Stomach (tissue), 9 donors: ENCODE measurements around the gene GPR183. TPM values are rescaled to one million over a fixed set of nuclear protein-coding genes. Genes with fewer than 3 reads are reported as not detected.

ENCODE experiments used
- DNase-seq, 2 donors: peaks; one replicate each; pipeline versions ENCODE4 v3.0.0 to v3.0.0-alpha.2; 2013 to 2019
- H3K27ac ChIP-seq, 5 donors: fragments of 200-600 bp in 4 of 5; sonication (generic) in 4 of 5; one replicate each; pipeline ENCODE4 v1.5.1; 2013 to 2019; ENCODE audit warnings: mild to moderate bottlenecking in 1 of 5, moderate library complexity in 1 of 5
- H3K27me3 ChIP-seq, 3 donors: fragments of 200-600 bp; sonication (generic); one replicate each; pipeline ENCODE4 v1.5.1; 2017 to 2019; ENCODE audit warnings: mixed run types in 1 of 3
- H3K36me3 ChIP-seq, 4 donors: fragments of 200-600 bp; sonication (generic); 1 replicate in 3 of 4; 2 replicates in 1 of 4; pipeline ENCODE4 v1.5.1; 2016 to 2019
- H3K4me1 ChIP-seq, 4 donors: fragments of 200-600 bp; sonication (generic); one replicate each; pipeline ENCODE4 v1.5.1; 2016 to 2019
- H3K4me3 ChIP-seq, 4 donors: fragments of 200-600 bp; sonication (generic) in 3 of 4; one replicate each; pipeline ENCODE4 v1.5.1; 2016 to 2019; ENCODE audit warnings: mild to moderate bottlenecking in 1 of 4
- H3K9me3 ChIP-seq, 4 donors: fragments of 200-600 bp; sonication (generic); one replicate each; pipeline ENCODE4 v1.5.1; 2016 to 2019
- CTCF ChIP-seq, 7 experiments: fragments of 450-650 bp in 4 of 7; fragments of 200-600 bp in 3 of 7; sonication (generic) in 3 of 7; IDR thresholded peaks; one replicate each; pipeline ENCODE4 v1.5.1; 2016 to 2019; ENCODE audit warnings: antibody characterized with exemption in 7 of 7, control low read depth in 2 of 7, mild to moderate bottlenecking in 1 of 7
- EP300 ChIP-seq: sonication (generic); formaldehyde crosslinking; IDR thresholded peaks from one replicate; pipeline ENCODE4 v1.6.1; 2017; ENCODE audit warnings: antibody characterized with exemption
- POLR2A ChIP-seq, 4 donors: fragments of 450-650 bp; IDR thresholded peaks; one replicate each; pipeline ENCODE4 v1.6.1; 2016; ENCODE audit warnings: antibody characterized with exemption in 4 of 4, control low read depth in 2 of 4, mild to moderate bottlenecking in 1 of 4, moderate library complexity in 1 of 4
- POLR2AphosphoS5 ChIP-seq, 3 donors: sonication (generic); formaldehyde crosslinking; IDR thresholded peaks; one replicate each; pipeline ENCODE4 v1.6.1; 2016; ENCODE audit warnings: antibody characterized with exemption in 3 of 3
- WGBS, 5 donors: extraction: QIAGEN DNeasy Blood & Tissue Kit in 3 of 5; methylation state at CpG; one replicate each; pipeline versions ENCODE4 v1.1.5 to v1.1.7; 2013 to 2018; 5-methylcytosine and 5-hydroxymethylcytosine counted together
- intact Hi-C: fragments of 100-400 bp; cut with DNase I; formaldehyde crosslinking; loops from one replicate; pipeline ENCODE4 v1.15.1; 2023; ENCODE audit warnings: low total_unique reads
- polyA plus RNA-seq, 3 donors: library from polyadenylated mRNA; stranded (reverse); fragments of 200-250 nt; gene quantifications; one replicate each; pipeline ENCODE4 v1.2.3, GENCODE V29; 2013
- total RNA-seq, 5 donors: library from RNA; depleted of rRNA; stranded (reverse); fragments of >200 nt; gene quantifications; one replicate each; pipeline versions ENCODE4 v1.1.0 to v1.2.3, GENCODE V29; 2014 to 2016
- donor health status: healthy with polysubstance abuse.
- donor health status: Bipolar disorder and iron deficiency.
- donor health status: healthy.

Gene GPR183
- total and polyA plus RNA-seq, 8 donors, result 0.58 to 24.4 (median 9.6) TPM

- Histone ChIP-seq H3K4me3 (no peak overlapping the region), H3K27ac (no peak overlapping the region), H3K27me3 (no peaks in the 10 kb centered on the region), H3K9me3 (no peaks in the 10 kb centered on the region), H3K4me1 (peaks cover 0 to 36% (median 6%) of the 10 kb centered on the region in 4 donors), H3K36me3 (peaks cover 0 to 26% (median 18%) of the 10 kb centered on the region in 4 donors)
- no peak for TF ChIP-seq POLR2A (IDR thresholded peaks at IDR 0.05)
- no peak for TF ChIP-seq CTCF (IDR thresholded peaks at IDR 0.05)
- TF ChIP-seq POLR2AphosphoS5 (IDR thresholded peaks at IDR 0.05), result no peak
- TF ChIP-seq EP300, result no peak
- DNase-seq, result no peak
- 98 to 100% (median 100%) methylated on average over 2 of the region's 2 CpGs for WGBS, 5 donors
- intact Hi-C loops, result no loop called here
Measured at GRCh38 chr13:99316224-99316623, 9.0 kb upstream of the GPR183 start.

DNA sequence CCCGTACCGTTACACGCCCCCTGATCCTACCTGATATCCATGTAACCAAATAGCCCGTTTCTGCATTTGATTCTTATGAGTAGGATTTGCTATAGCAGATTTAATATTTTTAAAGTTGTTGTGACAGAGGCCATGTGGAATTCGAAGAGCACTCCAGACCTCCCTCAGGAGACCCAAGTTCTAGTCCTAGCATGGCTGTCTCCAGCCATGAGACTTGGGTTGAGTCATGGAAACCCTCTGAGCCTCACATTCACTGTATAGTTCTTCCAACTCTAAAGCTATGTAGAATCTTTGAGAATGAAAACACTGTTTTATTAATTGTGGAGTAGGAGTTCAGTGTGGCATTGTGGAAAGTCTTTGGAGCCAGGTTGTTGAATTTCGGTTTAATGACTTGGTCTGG lies 8.0 kb upstream of the GPR183 start:
- no peak for DNase-seq
- 74 to 90% (median 86%) methylated on average over 6 of the region's 6 CpGs for WGBS, 5 donors
- TF ChIP-seq CTCF (IDR thresholded peaks at IDR 0.05) (no peak), EP300 (no peak)
- peak overlapping the region in 4 of 5 donors; percentile 19 to 47 (median 41) for H3K27ac ChIP-seq
- no peaks in the 10 kb centered on the region for H3K27me3 ChIP-seq
- H3K4me1 ChIP-seq, result peaks cover 0 to 33% (median 4%) of the 10 kb centered on the region in 4 donors
- no peaks in the 10 kb centered on the region for H3K9me3 ChIP-seq
- intact Hi-C loops, result no loop called here
- peaks cover 0 to 26% (median 18%) of the 10 kb centered on the region in 4 donors for H3K36me3 ChIP-seq
- H3K4me3 ChIP-seq, result no peak overlapping the region

DNA sequence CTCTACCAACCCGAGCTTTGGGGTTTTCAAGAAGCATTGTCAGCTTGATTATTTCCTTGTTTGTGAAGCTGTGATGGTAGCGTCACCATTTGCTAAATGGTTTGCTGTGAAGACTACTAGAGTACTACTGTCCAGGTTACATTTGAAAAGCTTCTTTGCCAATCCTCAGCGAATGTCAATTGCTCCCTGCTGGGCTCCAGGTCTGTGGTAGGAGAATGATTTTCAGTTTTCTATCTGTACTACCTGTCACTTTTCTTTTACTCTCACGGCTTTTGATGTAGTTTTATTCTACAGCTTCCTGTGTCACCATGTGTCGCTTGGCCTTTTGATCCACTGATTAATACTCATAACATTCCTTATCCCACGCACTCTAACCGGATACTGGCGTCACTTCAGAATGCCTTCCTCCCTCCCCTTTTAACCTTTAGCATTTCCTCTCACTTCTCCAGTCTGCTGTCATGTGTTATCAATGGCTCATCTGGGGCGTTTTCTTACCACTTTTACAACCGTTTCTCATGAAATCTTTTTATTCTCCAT lies 7.5 kb upstream of the GPR183 start:
- H3K27me3 ChIP-seq, result no peaks in the 10 kb centered on the region
- 67 to 81% (median 76%) methylated on average over 10 of the region's 10 CpGs for WGBS, 5 donors
- H3K36me3 ChIP-seq, result peaks cover 0 to 24% (median 18%) of the 10 kb centered on the region in 4 donors
- H3K9me3 ChIP-seq, result no peaks in the 10 kb centered on the region
- peak in 1 of 2 donors; percentile 69 for DNase-seq
- peaks cover 0 to 33% (median 6%) of the 10 kb centered on the region in 4 donors for H3K4me1 ChIP-seq
- intact Hi-C loops, result no loop called here
- H3K27ac ChIP-seq, result peak overlapping the region in 4 of 5 donors; percentile 19 to 47 (median 41)
- TF ChIP-seq POLR2A (IDR thresholded peaks at IDR 0.05) (no peak), CTCF (IDR thresholded peaks at IDR 0.05) (no peak), POLR2AphosphoS5 (IDR thresholded peaks at IDR 0.05) (no peak), EP300 (no peak)
- H3K4me3 ChIP-seq, result no peak overlapping the region

DNA sequence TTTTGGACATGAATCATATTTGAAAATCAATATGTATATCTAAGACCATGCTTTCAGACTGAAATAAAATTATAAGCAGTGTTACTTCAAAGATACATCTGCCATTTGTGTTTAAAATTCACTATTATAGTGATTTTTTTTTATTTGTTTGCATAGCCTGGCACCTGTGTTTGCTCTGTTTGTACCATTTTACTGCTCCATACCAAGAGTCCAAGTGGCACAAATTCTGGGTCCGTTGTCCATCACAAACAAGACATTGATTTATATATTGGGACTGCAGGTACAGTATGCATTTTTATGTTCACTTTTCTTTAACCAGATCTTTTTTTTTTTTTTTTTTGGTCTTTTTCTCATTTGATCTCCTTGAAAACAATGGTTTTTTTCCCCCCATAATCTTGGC lies 6.7 kb upstream of the GPR183 start:
- Histone ChIP-seq H3K4me3 (no peak overlapping the region), H3K27me3 (no peaks in the 10 kb centered on the region), H3K4me1 (peaks cover 0 to 34% (median 6%) of the 10 kb centered on the region in 4 donors), H3K36me3 (peaks cover 0 to 19% (median 12%) of the 10 kb centered on the region in 4 donors), H3K27ac (peak overlapping the region in 1 of 5 donors; percentile 54), H3K9me3 (no peaks in the 10 kb centered on the region)
- no peak for DNase-seq
- 52 to 81% (median 62%) methylated on average over 1 of the region's 1 CpG for whole genome bisulfite sequencing, 5 donors
- TF ChIP-seq POLR2AphosphoS5 (IDR thresholded peaks at IDR 0.05) (no peak), EP300 (no peak), POLR2A (IDR thresholded peaks at IDR 0.05) (no peak)
- intact Hi-C loops, result no loop called here

DNA sequence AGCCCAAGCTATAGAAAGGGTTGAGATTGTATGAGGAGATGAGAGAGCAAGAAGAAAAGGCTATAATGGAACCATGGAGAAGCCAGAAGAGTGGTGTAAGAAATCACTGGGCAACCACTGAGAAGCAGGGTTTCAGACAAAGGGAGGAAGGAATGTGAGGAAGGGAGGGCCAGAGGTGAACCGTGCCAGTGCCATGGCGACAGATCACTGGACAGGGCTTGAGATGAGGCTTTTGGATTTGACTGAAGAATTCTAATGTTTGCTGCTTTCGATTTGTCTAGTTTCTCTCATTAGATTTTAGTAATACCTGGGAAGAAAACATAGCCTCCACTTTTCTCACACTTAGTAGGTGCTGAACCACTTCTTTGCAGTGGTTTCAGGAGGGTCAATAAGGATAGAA lies 6.3 kb upstream of the GPR183 start:
- Histone ChIP-seq H3K36me3 (peaks cover 0 to 15% (median 8%) of the 10 kb centered on the region in 4 donors), H3K27me3 (no peaks in the 10 kb centered on the region), H3K27ac (peak overlapping the region in 4 of 5 donors; percentile 24 to 61 (median 57)), H3K4me1 (peaks cover 0 to 38% (median 7%) of the 10 kb centered on the region in 4 donors), H3K4me3 (no peak overlapping the region), H3K9me3 (no peaks in the 10 kb centered on the region)
- intact Hi-C loops, result no loop called here
- TF ChIP-seq CTCF (IDR thresholded peaks at IDR 0.05) (no peak), POLR2AphosphoS5 (IDR thresholded peaks at IDR 0.05) (no peak), POLR2A (IDR thresholded peaks at IDR 0.05) (no peak), EP300 (no peak)
- DNase-seq, result no peak
- WGBS, 5 donors, result 63 to 85% (median 76%) methylated on average over 3 of the region's 3 CpGs
